Cardiac septum (tissue), 1 donor: ENCODE data around the gene CALML6. TPM values are rescaled to one million over a fixed set of nuclear protein-coding genes. Genes with fewer than 3 reads are reported as not detected.
A peak's percentile ranks its signal among the peaks of the same experiment; 100 is the strongest.
"Not testable (repeated sequence)": the region's sequence is repeated elsewhere in the genome, so short reads cannot be mapped to it uniquely, and the experiment has no call there.

ENCODE experiments used
- DNase-seq: peaks from one replicate; pipeline ENCODE4 v3.0.0-alpha.2; 2020; ENCODE audit warnings: low spot score
- intact Hi-C: fragments of 100-400 bp; cut with DNase I; formaldehyde crosslinking; loops from one replicate; pipeline ENCODE4 v1.14.0; 2022
- long read RNA-seq: library from polyadenylated mRNA; unstranded; transcript quantifications from one replicate; pipeline ENCODE4 v2.0.0, GENCODE V29; 2021
- total RNA-seq: library from RNA; stranded (reverse); fragmentation: NEBNext Ultra II Directional; extraction: Animal tissue kit (Norgen Biotek cat#: 25700); gene quantifications from one replicate; pipeline ENCODE4 v1.2.1, GENCODE V29; 2021
- donor health status: DM: no; HTN: no; CAD: no.

CALML6 gene, protein sequence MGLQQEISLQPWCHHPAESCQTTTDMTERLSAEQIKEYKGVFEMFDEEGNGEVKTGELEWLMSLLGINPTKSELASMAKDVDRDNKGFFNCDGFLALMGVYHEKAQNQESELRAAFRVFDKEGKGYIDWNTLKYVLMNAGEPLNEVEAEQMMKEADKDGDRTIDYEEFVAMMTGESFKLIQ
- 0.16 TPM for total RNA-seq
- long read RNA-seq, result 0 reads

DNA sequence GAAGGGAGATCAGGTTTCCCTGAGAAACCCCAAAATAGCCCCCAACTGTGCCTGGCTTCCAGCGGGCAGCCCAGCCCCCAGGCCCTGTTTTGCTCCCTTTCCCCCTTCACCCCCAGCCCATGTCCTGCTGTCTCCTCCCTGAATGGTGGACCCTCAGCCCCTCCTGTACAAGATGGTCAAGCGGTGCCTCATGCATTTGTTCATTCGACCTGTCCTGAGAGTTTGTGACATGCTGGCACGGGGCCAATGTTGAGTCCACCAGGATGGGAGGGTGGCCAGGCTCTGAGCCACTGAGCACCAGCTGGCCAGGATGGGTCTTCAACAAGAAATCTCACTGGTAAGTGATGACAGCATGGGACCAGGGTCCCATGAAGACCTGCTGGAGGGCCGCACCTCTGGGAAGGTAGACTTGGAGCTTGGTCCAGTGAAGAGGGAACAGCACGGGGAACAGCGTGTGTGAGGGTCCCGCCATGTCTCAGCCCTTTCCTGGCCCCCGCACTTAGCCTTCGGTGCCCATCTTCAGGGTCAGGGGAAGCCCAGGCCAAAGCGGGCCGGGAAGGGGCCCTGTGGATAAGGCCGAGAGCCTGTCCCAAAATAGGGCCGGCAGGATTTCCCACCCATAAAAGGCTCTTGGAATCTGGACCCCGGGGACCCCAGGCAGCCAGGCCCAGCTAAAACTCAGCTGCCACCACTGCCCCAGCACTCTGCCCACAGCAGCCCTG, at the start of gene CALML6:
Gene CALML6 (plus strand): TSS at position 290 of the 722 bp plus-strand sequence. CDS start 21 bp downstream, at position 311.
- intact Hi-C loops, result no loop called here
- no peak for DNase-seq

DNA sequence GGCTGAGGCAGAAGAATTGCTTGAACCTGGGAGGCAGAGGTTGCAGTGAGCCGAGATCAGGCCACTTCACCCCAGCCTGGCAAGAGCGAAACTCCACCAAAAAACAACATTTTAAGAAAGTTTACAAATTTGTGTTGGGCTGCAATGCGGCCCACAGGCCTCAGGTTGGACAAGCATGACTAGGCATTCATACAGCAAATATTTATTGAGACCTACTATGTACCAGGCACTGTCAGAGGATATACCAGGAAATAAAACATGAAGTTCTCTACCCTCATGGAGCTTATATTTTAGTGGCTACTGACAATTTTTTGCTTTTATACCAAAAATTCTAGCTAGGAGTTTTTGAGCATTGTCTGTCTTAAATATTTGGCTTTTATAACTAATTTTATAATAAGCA, 47.9 kb upstream of the CALML6 start:
- peak; percentile 14 for DNase-seq
- intact Hi-C loops, result no loop called here

- intact Hi-C loops, result no loop called here
- DNase-seq, result no peak
Measured at GRCh38 chr1:1869469-1869868, 45.6 kb upstream of the CALML6 start.

DNA sequence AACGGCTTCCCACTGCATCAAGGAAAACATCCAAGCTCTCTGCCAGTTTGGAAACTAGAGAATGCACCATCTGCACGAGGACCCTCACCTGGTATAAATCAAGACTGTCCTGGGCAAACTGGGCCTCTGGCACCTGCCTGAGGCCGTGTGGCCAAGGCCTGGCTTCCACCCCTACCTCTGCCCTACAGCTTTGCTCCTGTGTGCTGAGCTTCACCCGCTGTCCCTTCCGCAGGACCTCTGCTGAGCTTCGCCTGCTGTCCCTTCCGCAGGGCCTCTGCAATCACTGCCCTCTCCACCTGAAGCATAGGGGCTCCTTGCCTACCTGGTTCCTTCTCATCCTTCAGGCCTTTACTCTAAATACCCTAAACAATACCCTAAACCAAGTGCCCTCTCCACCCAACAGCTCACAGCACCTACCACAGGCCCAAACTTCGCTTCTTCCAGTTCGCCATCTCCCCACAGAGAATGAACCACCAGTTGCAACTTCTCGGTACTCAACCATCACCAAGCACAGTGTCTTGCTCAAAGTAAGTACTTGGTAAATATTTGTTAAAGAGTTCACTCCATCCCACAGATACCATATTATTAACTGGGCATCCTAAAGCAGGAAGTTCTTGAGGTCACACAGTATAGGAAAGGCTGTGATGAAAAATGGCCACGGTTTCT, 42.6 kb upstream of the CALML6 start:
- intact Hi-C loops, result no loop called here
- DNase-seq, result no peak

- DNase-seq, result peak; percentile 79
- intact Hi-C loops, result no loop called here
Measured at GRCh38 chr1:1873186-1873585, 41.9 kb upstream of the CALML6 start.

GRCh38 chr1:1874901-1875300, 40.2 kb upstream of the CALML6 start:
- intact Hi-C loops, result no loop called here

DNA sequence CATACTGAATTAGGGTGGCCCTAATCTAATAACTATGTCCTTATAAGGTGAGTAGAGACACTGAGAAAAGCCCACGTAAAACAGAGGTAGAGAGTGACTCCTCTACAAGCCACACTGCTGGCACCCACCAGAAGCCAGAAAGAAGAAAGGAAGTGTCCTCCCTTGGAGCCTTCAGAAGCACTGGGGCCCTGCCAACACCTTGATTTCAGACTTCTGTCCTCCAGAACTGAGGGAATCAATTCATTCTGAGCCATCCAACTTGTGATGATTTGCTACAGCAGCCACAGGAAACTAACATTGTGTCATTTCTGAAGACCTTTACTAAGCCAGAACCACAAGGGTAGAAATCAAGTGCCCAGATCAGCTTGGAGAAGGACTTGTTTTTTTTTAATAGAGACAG, 39.1 kb upstream of the CALML6 start:
- DNase-seq, result no peak
- intact Hi-C loops, result no loop called here

More at GRCh38 chr1:1874901-1875300, 40.2 kb upstream of the CALML6 start:
- no peak for DNase-seq

GRCh38 chr1:1876335-1876930, 38.6 kb upstream of the CALML6 start:
- intact Hi-C loops, result no loop called here
- DNase-seq, result no peak

DNA sequence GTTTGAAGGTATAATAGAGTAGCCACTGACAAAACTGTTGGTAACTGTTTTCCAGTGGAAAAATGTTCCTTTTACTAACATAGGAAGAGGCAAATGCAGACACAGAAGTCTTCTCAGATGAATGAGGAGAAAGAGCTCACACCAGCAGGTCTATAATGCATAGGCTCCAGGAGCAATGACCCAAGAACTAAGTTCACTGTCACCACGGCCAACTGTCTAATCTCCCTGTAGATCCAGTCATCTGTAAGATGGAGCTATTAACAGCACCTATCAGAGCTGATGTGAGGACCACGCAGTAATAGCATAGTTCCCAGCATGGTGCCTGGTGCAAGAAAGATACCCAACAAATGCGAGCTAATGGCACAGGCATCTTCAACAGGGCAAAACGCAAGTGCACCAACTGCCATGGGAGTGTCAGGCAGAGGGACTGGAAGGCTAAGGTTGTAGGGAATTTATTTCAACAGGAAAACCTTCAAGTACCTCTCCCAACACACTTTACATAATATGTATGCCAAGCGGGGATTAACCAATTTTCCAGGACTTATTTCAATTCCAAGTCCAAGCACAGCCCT, 37.1 kb upstream of the CALML6 start:
- no peak for DNase-seq
- intact Hi-C loops, result no loop called here

DNA sequence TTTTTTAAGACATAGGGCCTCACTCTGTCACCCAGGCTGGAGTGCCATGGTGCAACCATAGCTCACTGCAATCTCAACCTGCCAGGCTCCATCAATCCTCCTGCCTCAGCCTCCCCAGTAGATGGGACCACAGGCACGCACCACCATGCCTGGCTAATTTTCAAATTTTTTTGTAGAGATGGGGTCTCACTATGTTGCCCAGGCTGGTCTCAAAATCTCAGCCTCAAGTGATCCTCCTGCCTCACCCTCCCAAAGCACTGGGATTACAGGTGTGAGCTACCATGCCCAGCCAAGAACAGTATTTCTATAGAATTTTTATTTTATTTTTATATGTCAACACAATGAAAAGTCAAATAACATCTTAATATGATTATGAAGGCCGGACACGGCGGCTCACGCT, 35.1 kb upstream of the CALML6 start:
- no peak for DNase-seq
- intact Hi-C loops, result no loop called here

DNA sequence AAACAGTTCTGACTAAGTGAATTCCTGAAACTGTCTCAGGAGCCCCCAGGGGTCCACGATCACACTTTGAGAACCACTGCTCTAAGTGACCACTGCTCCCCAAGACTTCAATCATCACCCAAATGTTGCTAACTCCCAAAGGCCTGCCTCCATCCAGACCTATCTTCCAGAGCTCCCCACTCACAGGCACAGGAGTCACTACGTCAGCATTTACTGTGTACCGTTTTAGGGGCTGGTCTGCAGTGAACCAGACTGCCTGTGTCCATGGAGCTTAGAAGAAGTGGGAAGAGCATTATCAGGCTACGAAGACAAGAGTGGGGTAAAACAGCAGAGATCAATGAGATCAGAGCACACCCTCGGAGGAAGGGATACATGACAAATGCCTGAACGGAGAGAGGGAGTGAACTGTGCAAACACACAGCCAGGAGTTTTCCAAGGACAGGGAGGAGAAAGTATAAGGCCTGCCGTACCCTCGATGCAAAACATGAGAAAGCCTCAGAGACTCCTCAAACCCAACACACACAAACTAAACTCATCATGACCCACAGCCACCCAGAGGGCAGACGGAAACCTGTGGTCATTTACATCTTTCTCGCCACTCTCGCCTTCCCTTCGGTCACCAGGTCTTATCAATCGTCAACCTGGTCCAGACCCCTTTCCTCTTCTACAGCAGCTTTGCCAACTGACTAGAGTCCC, 34.3 kb upstream of the CALML6 start:
- intact Hi-C loops, result no loop called here
- DNase-seq, result no peak

DNA sequence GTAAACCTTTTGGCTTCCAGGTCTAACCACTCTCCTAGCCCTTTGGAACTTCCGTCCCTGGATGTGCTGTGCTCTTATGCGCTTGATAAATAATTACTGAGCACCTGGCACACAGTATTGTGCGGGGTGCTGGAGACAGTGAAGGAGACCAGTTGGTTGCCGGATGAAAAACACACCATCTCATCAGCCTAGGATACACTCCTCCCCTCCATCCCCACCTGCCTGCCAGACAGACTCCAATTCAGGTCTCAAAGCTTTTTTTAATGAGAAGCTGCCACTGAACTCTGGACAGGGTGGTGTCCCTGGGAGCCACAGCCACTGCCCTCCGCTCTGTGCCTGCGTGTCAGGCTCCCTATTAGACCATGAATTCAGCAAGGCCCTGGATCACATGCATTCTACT, 33.3 kb upstream of the CALML6 start:
- no peak for DNase-seq
- intact Hi-C loops, result no loop called here

DNA sequence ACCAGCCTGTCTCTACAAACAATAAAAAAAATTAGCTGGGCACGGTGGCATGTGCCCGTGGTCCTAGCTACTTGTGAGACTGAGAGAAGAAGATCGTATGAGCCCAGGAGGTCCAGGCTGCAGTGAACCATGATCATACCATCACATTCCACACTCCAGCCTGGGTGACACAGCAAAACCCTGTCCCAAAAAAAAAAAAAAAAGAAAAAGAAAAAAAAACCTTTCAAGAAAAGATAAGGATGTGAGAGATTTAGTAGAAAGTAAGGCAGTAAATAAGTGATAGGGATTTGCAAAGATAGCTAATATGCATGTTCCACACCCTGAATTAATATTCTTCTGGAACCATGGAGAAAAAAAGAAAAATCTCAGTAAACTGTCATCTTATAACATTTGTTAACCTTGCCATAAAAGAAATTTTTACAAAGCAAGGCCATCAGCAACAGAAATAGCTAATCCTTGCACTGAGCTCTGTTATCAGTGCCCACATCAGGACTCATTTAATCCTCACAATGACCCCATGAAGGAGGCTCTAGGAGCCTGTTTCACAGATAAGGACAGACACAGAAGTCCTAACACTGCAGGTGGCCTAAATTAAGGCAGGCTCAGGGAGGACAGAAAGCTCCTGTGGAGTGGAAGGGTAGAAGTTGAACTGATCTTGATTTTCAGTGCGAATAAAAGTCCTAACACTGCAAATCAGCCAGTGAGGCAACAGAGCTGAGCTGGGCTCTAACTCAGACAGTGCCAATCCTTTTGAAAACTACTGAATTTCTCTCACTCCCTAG, 31.8 kb upstream of the CALML6 start:
- no peak for DNase-seq
- intact Hi-C loops, result no loop called here

- intact Hi-C loops, DNase-seq: not testable (repeated sequence)
Measured at GRCh38 chr1:1883890-1884289, 31.2 kb upstream of the CALML6 start.

GRCh38 chr1:1889090-1889750, 25.8 kb upstream of the CALML6 start:
- DNase-seq, result no peak
- intact Hi-C loops, result no loop called here

GRCh38 chr1:1889847-1890505, 25.1 kb upstream of the CALML6 start:
- intact Hi-C loops, result loop anchor here (2.0 to 5.0 kb wide), 2 partner anchors 31 to 113 kb away; partner anchors contain the start of gene NADK
- DNase-seq, result peak; percentile 88

GRCh38 chr1:1890506-1891348, 24.3 kb upstream of the CALML6 start, which contains the start of gene GNB1:
Gene GNB1 (minus strand): TSS chr1:1891087. CDS start chr1:1825453, 65,634 bp downstream.
- intact Hi-C loops, result loop anchor here (2.0 to 5.0 kb wide), 2 partner anchors 32 to 113 kb away; partner anchors contain the start of gene NADK
- peak; percentile 95 for DNase-seq
